Measurements from ENCODE around the gene KLHL3. TPM values are rescaled to one million over a fixed set of nuclear protein-coding genes. Genes with fewer than 3 reads are reported as not detected.
A peak's percentile ranks its signal among the peaks of the same experiment; 100 is the strongest.

KLHL3 gene
- total RNA-seq, 1 donor from 2014 or later = 8.9 TPM

DNA sequence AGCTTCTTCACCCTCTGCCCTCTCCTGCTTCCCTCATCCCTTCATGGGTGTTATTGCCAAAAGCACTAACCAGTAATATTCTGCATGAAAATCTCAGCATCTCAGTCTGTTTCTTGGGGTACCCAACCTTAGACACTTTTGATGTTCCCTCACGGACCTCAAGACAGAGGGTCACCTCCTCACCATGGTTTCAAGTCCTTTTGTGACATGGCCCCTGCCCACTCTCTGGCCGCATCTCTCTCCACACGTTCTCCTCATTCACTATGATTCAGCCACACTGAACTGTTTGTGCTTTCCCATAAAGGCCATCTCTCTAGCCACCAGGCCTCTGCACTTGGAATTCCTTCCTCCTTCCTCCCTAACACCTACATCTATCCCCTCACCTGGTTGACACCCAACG is 125.3 kb downstream of the KLHL3 start:
- no peak for DNase-seq (ENCODE audit: low read depth)

GRCh38 chr5:137609127-137609526 is 126.8 kb downstream of the KLHL3 start:
- peaks cover 38% of the 10 kb centered on the region for H3K27me3 Mint-ChIP-seq (ENCODE audit: low read depth, unreplicated experiment)

More for the DNA sequence above, 125.3 kb downstream of the KLHL3 start:
- peaks cover 13% of the 10 kb centered on the region for H3K4me1 Mint-ChIP-seq (ENCODE audit: low read depth, unreplicated experiment)
- peaks cover 28% of the 10 kb centered on the region for H3K27me3 Mint-ChIP-seq (ENCODE audit: low read depth, unreplicated experiment)
- H3K9me3 Mint-ChIP-seq (ENCODE audit: unreplicated experiment) = no peaks in the 10 kb centered on the region
- Histone ChIP-seq H3K4me1 (ENCODE audit: insufficient read depth, low read length) (no peaks in the 10 kb centered on the region), H3K4me2 (ENCODE audit: low read length) (no peak overlapping the region), H3K27me3 (ENCODE audit: insufficient read depth, low read length) (no peaks in the 10 kb centered on the region), H2AFZ (ENCODE audit: low read depth, low read length) (no peak overlapping the region), H3K4me3 (ENCODE audit: insufficient read depth, low read depth, low read length) (no peak overlapping the region), H4K20me1 (ENCODE audit: insufficient read depth, low read length) (no peaks in the 10 kb centered on the region), H3K36me3 (ENCODE audit: insufficient read depth, low read length) (no peaks in the 10 kb centered on the region), H3K9ac (ENCODE audit: low read length) (no peak overlapping the region), H3K79me2 (ENCODE audit: insufficient read depth, low read length) (no peaks in the 10 kb centered on the region), H3K27ac (ENCODE audit: low read depth, low read length) (no peak overlapping the region), H3K9me3 (ENCODE audit: insufficient read depth, low read depth, low read length) (no peaks in the 10 kb centered on the region)
- H3K27ac Mint-ChIP-seq (ENCODE audit: unreplicated experiment) = no peak overlapping the region
- H3K36me3 Mint-ChIP-seq (ENCODE audit: low read depth, unreplicated experiment) = no peaks in the 10 kb centered on the region
- no peak for TF ChIP-seq EZH2 (IDR thresholded peaks at IDR 0.05; ENCODE audit: insufficient read depth, low read length)
- TF ChIP-seq, protein P1, sequence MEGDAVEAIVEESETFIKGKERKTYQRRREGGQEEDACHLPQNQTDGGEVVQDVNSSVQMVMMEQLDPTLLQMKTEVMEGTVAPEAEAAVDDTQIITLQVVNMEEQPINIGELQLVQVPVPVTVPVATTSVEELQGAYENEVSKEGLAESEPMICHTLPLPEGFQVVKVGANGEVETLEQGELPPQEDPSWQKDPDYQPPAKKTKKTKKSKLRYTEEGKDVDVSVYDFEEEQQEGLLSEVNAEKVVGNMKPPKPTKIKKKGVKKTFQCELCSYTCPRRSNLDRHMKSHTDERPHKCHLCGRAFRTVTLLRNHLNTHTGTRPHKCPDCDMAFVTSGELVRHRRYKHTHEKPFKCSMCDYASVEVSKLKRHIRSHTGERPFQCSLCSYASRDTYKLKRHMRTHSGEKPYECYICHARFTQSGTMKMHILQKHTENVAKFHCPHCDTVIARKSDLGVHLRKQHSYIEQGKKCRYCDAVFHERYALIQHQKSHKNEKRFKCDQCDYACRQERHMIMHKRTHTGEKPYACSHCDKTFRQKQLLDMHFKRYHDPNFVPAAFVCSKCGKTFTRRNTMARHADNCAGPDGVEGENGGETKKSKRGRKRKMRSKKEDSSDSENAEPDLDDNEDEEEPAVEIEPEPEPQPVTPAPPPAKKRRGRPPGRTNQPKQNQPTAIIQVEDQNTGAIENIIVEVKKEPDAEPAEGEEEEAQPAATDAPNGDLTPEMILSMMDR (IDR thresholded peaks at IDR 0.05; ENCODE audit: insufficient read depth, low read depth, low read length) = no peak
- no peak for FAIRE-seq
- H3K4me3 Mint-ChIP-seq (ENCODE audit: unreplicated experiment) = no peak overlapping the region

DNA sequence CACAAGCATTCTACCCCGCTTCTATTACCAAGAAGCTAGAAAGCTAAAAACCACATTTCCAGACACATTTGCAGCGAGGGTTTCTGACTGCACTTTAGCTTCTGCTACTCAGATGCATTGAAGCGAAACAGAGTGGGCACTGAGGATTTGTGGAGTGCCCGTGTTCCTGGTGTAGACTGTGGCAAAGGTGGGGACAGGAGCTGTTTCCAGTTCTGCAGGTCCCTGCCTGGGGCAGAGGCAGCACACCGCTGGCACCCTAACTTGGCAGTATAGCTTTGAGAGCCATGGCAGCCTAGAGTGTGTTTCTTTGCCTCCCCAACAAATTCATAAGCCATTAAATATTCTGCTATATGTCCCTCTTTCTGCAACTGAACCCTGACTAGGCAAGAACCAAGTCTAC is 128.1 kb downstream of the KLHL3 start:
- no peaks in the 10 kb centered on the region for H3K9me3 ChIP-seq (ENCODE audit: insufficient read depth, low read depth, low read length)
- H3K79me2 ChIP-seq (ENCODE audit: insufficient read depth, low read length) = no peaks in the 10 kb centered on the region
- H3K4me1 ChIP-seq (ENCODE audit: insufficient read depth, low read length) = no peaks in the 10 kb centered on the region
- H3K4me3 Mint-ChIP-seq (ENCODE audit: unreplicated experiment) = no peak overlapping the region
- no peak for DNase-seq (ENCODE audit: low read depth)
- peaks cover 5% of the 10 kb centered on the region for H3K27me3 ChIP-seq (ENCODE audit: insufficient read depth, low read length)
- H3K9ac ChIP-seq (ENCODE audit: low read length) = no peak overlapping the region
- H3K27ac ChIP-seq (ENCODE audit: low read depth, low read length) = no peak overlapping the region
- no peak overlapping the region for H3K4me2 ChIP-seq (ENCODE audit: low read length)
- no peaks in the 10 kb centered on the region for H3K9me3 Mint-ChIP-seq (ENCODE audit: unreplicated experiment)
- no peaks in the 10 kb centered on the region for H4K20me1 ChIP-seq (ENCODE audit: insufficient read depth, low read length)
- no peaks in the 10 kb centered on the region for H3K36me3 Mint-ChIP-seq (ENCODE audit: low read depth, unreplicated experiment)
- no peaks in the 10 kb centered on the region for H3K36me3 ChIP-seq (ENCODE audit: insufficient read depth, low read length)
- peaks cover 37% of the 10 kb centered on the region for H3K27me3 Mint-ChIP-seq (ENCODE audit: low read depth, unreplicated experiment)
- H2AFZ ChIP-seq (ENCODE audit: low read depth, low read length) = no peak overlapping the region
- peaks cover 10% of the 10 kb centered on the region for H3K4me1 Mint-ChIP-seq (ENCODE audit: low read depth, unreplicated experiment)
- H3K4me3 ChIP-seq (ENCODE audit: insufficient read depth, low read depth, low read length) = no peak overlapping the region
- H3K27ac Mint-ChIP-seq (ENCODE audit: unreplicated experiment) = no peak overlapping the region
- FAIRE-seq = no peak
- TF ChIP-seq, protein P1 (IDR thresholded peaks at IDR 0.05; ENCODE audit: insufficient read depth, low read depth, low read length) = no peak
- TF ChIP-seq EZH2 (IDR thresholded peaks at IDR 0.05; ENCODE audit: insufficient read depth, low read length) = no peak

More at GRCh38 chr5:137609127-137609526, 126.8 kb downstream of the KLHL3 start:
- no peak overlapping the region for H3K4me2 ChIP-seq (ENCODE audit: low read length)
- H3K36me3 ChIP-seq (ENCODE audit: insufficient read depth, low read length) = no peaks in the 10 kb centered on the region
- TF ChIP-seq, protein P1 (IDR thresholded peaks at IDR 0.05; ENCODE audit: insufficient read depth, low read depth, low read length) = no peak
- TF ChIP-seq EZH2 (IDR thresholded peaks at IDR 0.05; ENCODE audit: insufficient read depth, low read length) = no peak
- H3K4me3 ChIP-seq (ENCODE audit: insufficient read depth, low read depth, low read length) = no peak overlapping the region
- no peaks in the 10 kb centered on the region for H3K36me3 Mint-ChIP-seq (ENCODE audit: low read depth, unreplicated experiment)
- H3K4me3 Mint-ChIP-seq (ENCODE audit: unreplicated experiment) = no peak overlapping the region
- peaks cover 4% of the 10 kb centered on the region for H3K27me3 ChIP-seq (ENCODE audit: insufficient read depth, low read length)
- H4K20me1 ChIP-seq (ENCODE audit: insufficient read depth, low read length) = no peaks in the 10 kb centered on the region
- no peaks in the 10 kb centered on the region for H3K4me1 ChIP-seq (ENCODE audit: insufficient read depth, low read length)
- H2AFZ ChIP-seq (ENCODE audit: low read depth, low read length) = no peak overlapping the region
- no peak overlapping the region for H3K9ac ChIP-seq (ENCODE audit: low read length)
- H3K27ac ChIP-seq (ENCODE audit: low read depth, low read length) = no peak overlapping the region
- H3K9me3 ChIP-seq (ENCODE audit: insufficient read depth, low read depth, low read length) = no peaks in the 10 kb centered on the region
- no peaks in the 10 kb centered on the region for H3K9me3 Mint-ChIP-seq (ENCODE audit: unreplicated experiment)
- no peaks in the 10 kb centered on the region for H3K79me2 ChIP-seq (ENCODE audit: insufficient read depth, low read length)
- peak; percentile 31 for DNase-seq (ENCODE audit: low read depth)
- FAIRE-seq = no peak
- no peak overlapping the region for H3K27ac Mint-ChIP-seq (ENCODE audit: unreplicated experiment)
- H3K4me1 Mint-ChIP-seq (ENCODE audit: low read depth, unreplicated experiment) = peaks cover 13% of the 10 kb centered on the region

Data from astrocyte (in vitro differentiated cells and primary cell).